Measurements from ENCODE around the gene LPAR2.

Gene LPAR2

GRCh38 chr19:19636573-19637185, 8.7 kb upstream of the LPAR2 start:
- Histone ChIP-seq H3K27ac (ENCODE audit: low read length) (no peak overlapping the region), H3K4me3 (ENCODE audit: low read length) (no peak overlapping the region), H3K9me2 (replicated peaks; ENCODE audit: insufficient read depth, low read length) (no peaks in the 10 kb centered on the region), H3K36me3 (replicated peaks; ENCODE audit: insufficient read depth, low read length) (no peaks in the 10 kb centered on the region), H4K20me1 (ENCODE audit: insufficient read depth, low read length) (no peaks in the 10 kb centered on the region), H3K27me3 (replicated peaks; ENCODE audit: insufficient read depth, low read length) (no peaks in the 10 kb centered on the region), H3F3A (ENCODE audit: insufficient read depth, low read length) (no peaks in the 10 kb centered on the region), H3K4me1 (ENCODE audit: low read length) (no peaks in the 10 kb centered on the region), H2AFZ (ENCODE audit: low read length) (no peak overlapping the region), H3K79me2 (ENCODE audit: low read length) (no peaks in the 10 kb centered on the region), H3K9me3 (replicated peaks; ENCODE audit: insufficient read depth, low read length) (no peaks in the 10 kb centered on the region), H3K9ac (ENCODE audit: low read length) (no peak overlapping the region), H3K4me2 (ENCODE audit: low read depth, low read length) (no peak overlapping the region)
- TF ChIP-seq EZH2phosphoT487 (IDR thresholded peaks at IDR 0.05; ENCODE audit: low read length) (no peak), EZH2 (optimal IDR thresholded peaks at IDR 0.05; ENCODE audit: low read depth, low read length) (no peak), CTCF (IDR thresholded peaks at IDR 0.05; ENCODE audit: low read length) (no peak)
- no peak for DNase-seq

- Histone ChIP-seq H3K9me2 (replicated peaks; ENCODE audit: insufficient read depth, low read length) (no peaks in the 10 kb centered on the region), H3K4me1 (ENCODE audit: low read length) (no peaks in the 10 kb centered on the region), H3K79me2 (ENCODE audit: low read length) (no peaks in the 10 kb centered on the region), H3K4me2 (ENCODE audit: low read depth, low read length) (no peak overlapping the region), H4K20me1 (ENCODE audit: insufficient read depth, low read length) (no peaks in the 10 kb centered on the region), H3K9ac (ENCODE audit: low read length) (no peak overlapping the region), H3F3A (ENCODE audit: insufficient read depth, low read length) (no peaks in the 10 kb centered on the region), H3K27me3 (replicated peaks; ENCODE audit: insufficient read depth, low read length) (no peaks in the 10 kb centered on the region), H3K9me3 (replicated peaks; ENCODE audit: insufficient read depth, low read length) (no peaks in the 10 kb centered on the region), H3K4me3 (ENCODE audit: low read length) (no peak overlapping the region), H2AFZ (ENCODE audit: low read length) (no peak overlapping the region), H3K27ac (ENCODE audit: low read length) (no peak overlapping the region), H3K36me3 (replicated peaks; ENCODE audit: insufficient read depth, low read length) (no peaks in the 10 kb centered on the region)
- no peak for DNase-seq
- no peak for TF ChIP-seq CTCF (IDR thresholded peaks at IDR 0.05; ENCODE audit: low read length)
- TF ChIP-seq EZH2 (optimal IDR thresholded peaks at IDR 0.05; ENCODE audit: low read depth, low read length) = no peak
- TF ChIP-seq EZH2phosphoT487 (IDR thresholded peaks at IDR 0.05; ENCODE audit: low read length) = no peak
Observed at GRCh38 chr19:19635313-19635702, 7.3 kb upstream of the LPAR2 start.

GRCh38 chr19:19634516-19635312, 6.7 kb upstream of the LPAR2 start:
- Histone ChIP-seq H3K4me1 (ENCODE audit: low read length) (no peaks in the 10 kb centered on the region), H3K27me3 (replicated peaks; ENCODE audit: insufficient read depth, low read length) (no peaks in the 10 kb centered on the region), H3K9me2 (replicated peaks; ENCODE audit: insufficient read depth, low read length) (no peaks in the 10 kb centered on the region), H3K27ac (ENCODE audit: low read length) (no peak overlapping the region), H3K9ac (ENCODE audit: low read length) (no peak overlapping the region), H3K9me3 (replicated peaks; ENCODE audit: insufficient read depth, low read length) (no peaks in the 10 kb centered on the region), H3F3A (ENCODE audit: insufficient read depth, low read length) (no peaks in the 10 kb centered on the region), H3K36me3 (replicated peaks; ENCODE audit: insufficient read depth, low read length) (no peaks in the 10 kb centered on the region), H3K79me2 (ENCODE audit: low read length) (no peaks in the 10 kb centered on the region), H2AFZ (ENCODE audit: low read length) (no peak overlapping the region), H3K4me3 (ENCODE audit: low read length) (no peak overlapping the region), H3K4me2 (ENCODE audit: low read depth, low read length) (no peak overlapping the region), H4K20me1 (ENCODE audit: insufficient read depth, low read length) (no peaks in the 10 kb centered on the region)
- DNase-seq = no peak
- TF ChIP-seq CTCF (IDR thresholded peaks at IDR 0.05; ENCODE audit: low read length) = no peak
- TF ChIP-seq EZH2 (optimal IDR thresholded peaks at IDR 0.05; ENCODE audit: low read depth, low read length) = no peak
- TF ChIP-seq EZH2phosphoT487 (IDR thresholded peaks at IDR 0.05; ENCODE audit: low read length) = no peak

Data from MM.1S (cell line).